Activated CD8-positive, alpha-beta memory T cell treated with anti-CD3 and anti-CD28 coated beads, Interleukin-2, amount 50 U/mL, for 24 hours (primary cell): ENCODE measurements around the gene PLEKHN1.
A peak's percentile ranks its signal among the peaks of the same experiment; 100 is the strongest.

Experiments used
- DNase-seq: peaks from one replicate; pipeline ENCODE4 v3.0.0-alpha.2; 2020; ENCODE audit errors: extremely low read depth

The PLEKHN1 gene

DNA sequence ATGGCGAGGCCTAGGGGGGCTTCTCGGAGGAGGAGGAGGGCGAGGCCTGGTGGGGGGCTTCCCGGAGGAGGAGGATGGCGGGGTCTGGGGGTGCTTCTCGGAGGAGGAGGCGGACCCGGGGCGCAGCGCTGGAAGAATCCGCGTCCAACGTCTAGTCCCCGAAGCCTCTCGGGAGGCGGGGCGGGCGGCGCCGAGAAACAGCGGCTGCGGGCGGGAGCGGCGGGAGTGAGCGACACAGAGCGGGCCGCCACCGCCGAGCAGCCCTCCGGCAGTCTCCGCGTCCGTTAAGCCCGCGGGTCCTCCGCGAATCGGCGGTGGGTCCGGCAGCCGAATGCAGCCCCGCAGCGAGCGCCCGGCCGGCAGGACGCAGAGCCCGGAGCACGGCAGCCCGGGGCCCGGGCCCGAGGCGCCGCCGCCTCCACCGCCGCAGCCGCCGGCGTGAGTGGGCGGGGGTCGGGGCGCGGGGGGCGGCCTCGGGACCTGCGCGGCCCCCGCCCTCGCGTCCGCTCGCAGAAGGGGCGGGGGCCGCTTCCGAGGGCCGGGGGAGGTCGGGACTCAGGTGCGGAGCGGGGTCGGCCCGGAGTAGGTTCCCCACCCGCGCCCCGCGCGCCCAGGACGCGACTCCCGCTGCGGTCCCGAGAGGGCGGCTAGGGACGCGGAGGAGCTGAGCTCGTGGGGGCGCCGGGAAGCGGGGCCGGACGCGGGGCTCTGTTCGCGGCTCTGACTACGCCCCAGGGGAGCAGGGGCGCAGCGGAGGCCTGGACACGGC, 5.7 kb upstream of the PLEKHN1 start, which contains the start of gene KLHL17:
TSS of gene KLHL17 (plus strand) at position 222 of the 769 bp plus-strand sequence. CDS start at position 332, 110 bp downstream.
- DNase-seq: peak; percentile 46

DNA sequence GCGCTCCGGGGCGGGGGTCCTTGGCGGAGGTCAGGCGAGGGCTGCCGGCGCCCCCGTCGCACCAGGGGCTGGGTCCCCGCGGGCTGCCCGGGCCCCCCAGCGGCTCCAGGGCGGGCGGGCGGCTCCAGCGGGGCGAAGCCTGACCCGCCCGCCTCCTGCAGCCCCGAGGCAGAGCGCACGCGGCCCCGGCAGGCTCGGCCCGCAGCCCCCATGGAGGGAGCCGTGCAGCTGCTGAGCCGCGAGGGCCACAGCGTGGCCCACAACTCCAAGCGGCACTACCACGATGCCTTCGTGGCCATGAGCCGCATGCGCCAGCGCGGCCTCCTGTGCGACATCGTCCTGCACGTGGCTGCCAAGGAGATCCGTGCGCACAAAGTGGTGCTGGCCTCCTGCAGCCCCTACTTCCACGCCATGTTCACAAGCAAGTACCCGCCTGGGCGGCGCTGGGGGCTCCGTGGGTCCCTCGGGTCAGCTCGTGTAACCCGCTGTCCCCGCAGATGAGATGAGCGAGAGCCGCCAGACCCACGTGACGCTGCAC, 5.1 kb upstream of the PLEKHN1 start:
- DNase-seq: no peak

DNA sequence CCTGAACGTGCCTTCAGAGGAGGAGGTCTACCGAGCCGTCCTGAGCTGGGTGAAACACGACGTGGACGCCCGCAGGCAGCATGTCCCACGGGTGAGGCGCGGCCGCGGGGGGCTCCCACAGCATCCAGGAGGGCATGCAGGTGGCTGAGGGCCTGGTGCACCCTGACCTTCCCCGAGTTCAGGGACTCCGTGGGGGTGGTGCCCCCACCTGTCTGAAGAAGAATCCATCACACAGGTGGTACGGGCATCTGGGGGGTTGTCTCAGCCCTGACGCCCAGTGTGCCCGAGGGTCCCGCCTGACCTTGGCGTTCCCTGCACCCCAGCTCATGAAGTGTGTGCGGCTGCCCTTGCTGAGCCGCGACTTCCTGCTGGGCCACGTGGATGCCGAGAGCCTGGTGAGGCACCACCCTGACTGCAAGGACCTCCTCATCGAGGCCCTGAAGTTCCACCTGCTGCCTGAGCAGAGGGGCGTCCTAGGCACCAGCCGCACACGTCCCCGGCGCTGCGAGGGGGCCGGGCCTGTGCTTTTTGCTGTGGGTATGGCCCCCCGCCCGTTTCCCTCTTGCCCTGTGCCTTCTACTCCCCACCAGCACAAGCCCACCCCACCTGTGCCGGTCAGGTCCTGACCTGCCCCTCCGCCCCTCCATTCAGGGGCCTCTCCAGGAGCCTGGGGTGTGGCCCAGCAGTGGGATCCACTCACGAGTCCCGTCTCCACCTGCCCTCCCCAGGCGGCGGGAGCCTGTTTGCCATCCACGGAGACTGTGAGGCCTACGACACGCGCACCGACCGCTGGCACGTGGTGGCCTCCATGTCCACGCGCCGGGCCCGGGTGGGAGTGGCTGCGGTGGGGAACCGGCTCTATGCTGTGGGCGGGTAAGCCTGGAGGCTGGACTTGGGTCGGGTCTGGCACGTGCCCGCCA, 3.6 kb upstream of the PLEKHN1 start:
- no peak for DNase-seq

DNA sequence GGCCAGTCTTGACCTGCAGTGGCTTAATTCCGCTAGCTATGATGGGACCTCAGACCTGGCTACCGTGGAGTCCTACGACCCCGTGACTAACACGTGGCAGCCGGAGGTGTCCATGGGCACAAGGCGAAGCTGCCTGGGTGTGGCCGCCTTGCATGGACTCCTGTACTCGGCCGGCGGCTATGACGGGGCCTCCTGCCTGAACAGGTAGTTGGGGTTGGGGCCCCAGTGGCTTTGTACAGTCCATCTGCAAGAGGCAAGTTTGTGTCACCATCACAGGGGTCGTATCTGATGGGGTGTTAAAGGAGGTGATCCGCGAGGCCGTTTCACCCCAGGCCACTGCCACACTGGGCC, 3.0 kb upstream of the PLEKHN1 start:
- DNase-seq: no peak

DNA sequence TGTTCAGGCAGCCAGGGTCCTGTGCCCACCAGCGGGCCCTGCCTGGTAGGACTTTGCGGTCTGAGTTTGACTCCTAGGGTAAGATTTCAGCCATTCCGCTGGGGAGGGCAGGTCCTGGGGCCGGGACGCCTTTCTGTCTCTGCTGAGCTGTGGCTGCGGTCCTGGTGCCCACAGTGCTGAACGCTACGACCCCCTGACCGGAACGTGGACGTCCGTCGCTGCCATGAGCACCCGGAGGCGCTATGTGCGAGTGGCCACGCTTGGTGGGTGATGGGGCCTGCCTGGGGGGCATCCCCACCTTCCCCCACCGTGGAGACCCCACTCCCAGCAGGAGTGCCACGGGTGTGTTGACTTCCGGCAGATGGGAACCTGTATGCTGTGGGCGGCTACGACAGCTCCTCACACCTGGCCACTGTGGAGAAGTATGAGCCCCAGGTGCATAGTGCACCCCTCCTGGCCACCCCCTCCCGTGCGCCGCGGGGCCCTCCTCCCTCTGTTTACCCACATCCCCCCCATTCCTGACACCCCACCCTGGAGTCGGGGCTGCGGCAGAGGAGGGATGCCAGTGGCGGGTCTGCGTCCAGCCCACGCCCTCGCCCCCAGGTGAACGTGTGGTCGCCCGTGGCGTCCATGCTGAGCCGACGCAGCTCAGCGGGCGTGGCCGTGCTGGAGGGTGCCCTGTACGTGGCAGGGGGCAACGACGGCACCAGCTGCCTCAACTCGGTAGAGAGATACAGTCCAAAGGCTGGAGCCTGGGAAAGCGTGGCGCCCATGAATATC, 2.3 kb upstream of the PLEKHN1 start:
- DNase-seq: no peak

DNA sequence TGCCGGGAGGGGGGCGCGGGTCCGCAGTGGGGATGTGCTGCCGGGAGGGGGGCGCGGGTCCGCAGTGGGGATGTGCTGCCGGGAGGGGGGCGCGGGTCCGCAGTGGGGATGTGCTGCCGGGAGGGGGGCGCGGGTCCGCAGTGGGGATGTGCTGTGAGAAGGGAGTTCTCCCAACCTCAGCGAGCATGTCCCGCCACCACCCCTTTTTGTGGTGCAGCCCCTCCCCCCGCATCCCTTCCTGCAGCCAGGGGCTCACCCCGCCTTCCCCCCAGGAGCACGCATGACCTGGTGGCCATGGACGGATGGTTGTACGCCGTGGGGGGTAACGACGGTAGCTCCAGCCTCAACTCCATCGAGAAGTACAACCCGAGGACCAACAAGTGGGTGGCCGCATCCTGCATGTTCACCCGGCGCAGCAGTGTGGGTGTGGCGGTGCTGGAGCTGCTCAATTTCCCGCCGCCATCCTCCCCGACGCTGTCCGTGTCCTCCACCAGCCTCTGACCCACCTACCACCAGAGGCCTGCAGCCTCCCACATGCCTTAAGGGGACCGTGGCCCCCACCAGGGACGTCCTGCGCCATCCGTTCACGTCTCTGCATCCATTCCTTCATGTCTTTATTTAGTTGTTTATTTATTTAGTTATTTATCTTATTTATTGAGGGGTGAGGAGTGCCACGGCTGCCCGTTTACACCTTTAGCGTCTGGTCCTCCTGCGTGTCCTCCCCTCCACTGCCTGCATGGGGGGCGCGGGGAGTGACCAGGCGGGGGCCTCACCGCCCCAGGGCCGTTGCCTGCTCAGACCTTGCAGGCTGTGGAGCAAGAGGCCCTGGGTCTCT, 1.4 kb upstream of the PLEKHN1 start:
- no peak for DNase-seq

DNA sequence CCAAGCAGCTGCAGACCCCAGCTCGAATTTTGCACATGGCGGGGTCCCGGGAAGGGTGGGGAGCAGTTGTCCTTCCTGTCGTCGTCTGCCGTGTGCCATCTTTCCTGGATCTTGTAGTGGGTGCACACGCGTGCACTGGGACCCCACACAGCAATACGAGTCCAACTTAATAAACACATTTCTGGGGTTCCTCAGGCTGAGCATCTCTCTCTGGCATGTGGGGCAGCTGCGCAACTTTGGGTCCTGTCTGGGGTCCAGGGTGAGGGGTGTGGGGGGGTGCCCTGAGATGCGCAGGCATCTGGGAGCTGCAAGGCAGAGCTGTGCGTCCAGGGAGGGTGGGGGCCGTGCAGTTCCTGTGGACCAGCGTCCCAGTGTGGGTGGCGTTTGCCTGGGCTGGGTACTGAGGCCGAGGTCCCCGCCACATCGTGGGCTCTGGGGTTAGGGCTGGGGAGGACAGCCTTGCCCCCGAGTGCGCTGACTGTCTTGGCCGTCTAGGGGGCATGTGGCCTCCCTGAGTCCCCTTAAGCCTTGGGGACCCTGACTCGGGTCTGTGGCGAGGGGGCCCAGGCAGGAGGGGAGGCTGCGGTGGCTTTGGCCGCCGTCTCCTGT, 652 bp upstream of the PLEKHN1 start:
- DNase-seq: no peak

DNA sequence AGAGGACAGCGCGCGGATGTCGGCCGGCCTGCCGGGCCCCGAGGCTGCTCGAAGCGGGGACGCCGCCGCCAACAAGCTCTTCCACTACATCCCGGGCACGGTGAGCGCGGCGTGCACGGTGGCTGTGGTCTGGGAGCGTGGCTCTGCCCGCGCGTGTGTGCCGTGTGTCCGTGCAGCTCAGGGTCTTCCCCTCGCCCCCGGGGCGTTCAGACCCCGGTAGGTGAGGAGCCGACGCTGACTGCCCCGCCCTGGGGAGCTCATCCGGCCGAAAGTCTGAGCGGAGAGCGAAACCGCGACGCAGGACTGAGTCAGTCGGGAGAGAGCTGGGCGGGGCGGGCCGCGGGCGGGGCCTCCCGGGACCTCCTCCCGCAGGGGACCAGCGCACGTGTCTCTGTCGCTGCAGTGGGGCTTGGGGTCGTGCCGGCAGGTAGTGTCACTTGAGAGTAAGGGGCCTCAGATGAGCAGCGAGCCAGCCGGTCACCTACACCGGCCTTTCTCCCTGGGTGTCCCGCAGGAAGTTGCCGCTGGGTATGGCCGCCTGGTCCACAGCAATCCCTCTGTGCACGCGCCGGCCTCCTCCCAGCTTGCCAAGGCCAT, 520 bp downstream of the PLEKHN1 start:
- DNase-seq: peak; percentile 63

DNA sequence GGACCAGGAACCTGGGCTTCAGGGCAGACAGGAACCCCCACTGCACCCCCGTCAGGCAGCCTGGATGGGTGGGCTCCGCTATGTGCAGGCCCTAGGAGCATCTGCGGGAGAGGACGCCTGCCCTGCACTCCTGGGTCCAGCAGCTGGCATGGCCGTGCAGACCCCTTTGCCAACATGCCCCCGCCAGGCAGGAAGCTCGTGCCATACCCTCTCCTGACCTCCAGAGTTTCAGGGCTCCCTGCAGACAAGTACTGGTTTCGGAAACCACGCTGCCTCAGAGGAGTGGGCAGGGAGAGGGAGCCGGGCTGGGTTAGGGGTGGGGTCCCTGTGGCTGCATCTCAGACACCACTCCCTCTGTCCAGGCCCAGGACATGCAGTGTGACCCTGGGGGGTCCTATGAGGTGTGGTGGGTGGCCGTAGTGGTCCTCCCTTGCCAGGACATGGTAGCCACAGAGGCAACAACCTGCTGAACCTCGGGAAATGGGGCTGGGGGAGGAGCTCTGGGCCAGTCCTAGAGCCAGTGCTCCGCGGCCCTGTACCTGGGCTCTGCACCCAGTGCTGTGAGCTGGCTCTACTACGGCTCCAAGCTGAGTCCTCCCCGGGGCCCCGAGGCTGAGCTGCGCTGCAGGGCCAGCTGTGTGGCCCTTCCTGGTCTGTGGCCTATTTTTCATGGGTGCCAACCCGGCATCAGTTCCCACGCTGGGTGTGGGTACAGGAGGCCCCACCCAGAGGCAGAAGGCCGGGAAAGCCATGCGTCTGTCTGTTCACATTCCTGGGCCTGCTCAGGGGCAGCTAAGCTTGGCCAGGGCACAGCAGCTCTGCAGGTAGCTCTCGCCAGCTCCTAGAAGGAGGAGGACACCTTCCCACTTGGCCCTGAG, 1.4 kb downstream of the PLEKHN1 start:
- DNase-seq: no peak

DNA sequence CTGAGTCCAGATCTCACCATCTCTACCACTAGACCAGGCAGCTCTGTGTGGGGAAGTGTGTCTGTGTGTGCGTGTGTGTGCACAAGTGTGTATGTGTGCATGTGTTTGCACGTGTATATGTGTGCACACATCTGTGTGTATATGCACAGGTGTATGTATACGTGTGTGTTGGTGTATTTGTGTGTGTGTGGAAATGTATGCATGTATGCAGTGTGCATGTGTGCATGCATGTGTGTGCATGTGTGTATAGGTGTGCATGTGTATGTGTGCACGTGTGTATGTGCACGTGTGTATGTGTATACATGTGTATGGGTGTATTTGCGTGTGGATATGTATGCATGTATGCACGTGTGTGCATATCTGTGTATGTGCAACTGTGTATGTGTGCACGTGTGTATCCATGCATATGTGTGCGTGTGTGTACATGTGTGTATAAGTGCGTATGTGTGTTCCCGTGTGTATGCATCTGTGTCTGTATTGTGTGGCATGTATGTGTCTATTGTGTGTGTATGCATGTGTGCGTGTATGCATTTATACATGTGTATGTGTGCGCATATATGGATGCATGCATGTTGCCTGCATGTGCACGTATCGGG, 3.1 kb downstream of the PLEKHN1 start:
- DNase-seq: no peak

DNA sequence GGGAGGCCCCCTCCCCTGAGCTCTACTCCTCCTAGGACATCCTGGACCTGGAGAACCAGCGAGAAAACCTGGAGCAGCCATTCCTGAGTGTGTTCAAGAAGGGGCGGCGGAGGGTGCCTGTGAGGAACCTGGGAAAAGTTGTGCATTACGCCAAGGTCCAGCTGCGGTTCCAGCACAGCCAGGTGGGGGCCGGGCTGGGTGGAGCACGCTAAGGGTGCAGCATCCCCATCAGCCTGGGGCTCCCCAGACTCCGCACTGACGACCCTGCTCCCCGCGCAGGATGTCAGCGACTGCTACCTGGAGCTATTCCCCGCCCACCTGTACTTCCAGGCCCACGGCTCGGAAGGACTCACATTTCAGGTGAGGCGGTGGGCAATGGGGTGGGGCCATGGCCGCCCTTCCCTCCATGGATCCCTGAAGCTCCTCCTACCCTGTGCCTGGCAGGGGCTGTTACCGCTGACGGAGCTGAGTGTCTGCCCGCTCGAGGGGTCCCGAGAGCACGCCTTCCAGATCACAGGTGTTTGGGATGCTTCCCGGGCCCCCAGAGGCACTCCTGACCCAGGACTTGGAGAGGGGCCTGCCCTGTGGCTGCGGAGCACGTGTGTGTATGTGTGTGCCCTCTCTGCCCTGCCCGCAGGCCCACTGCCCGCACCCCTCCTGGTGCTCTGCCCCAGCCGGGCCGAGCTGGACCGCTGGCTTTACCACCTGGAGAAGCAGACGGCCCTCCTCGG, 4.1 kb downstream of the PLEKHN1 start:
- DNase-seq: no peak

DNA sequence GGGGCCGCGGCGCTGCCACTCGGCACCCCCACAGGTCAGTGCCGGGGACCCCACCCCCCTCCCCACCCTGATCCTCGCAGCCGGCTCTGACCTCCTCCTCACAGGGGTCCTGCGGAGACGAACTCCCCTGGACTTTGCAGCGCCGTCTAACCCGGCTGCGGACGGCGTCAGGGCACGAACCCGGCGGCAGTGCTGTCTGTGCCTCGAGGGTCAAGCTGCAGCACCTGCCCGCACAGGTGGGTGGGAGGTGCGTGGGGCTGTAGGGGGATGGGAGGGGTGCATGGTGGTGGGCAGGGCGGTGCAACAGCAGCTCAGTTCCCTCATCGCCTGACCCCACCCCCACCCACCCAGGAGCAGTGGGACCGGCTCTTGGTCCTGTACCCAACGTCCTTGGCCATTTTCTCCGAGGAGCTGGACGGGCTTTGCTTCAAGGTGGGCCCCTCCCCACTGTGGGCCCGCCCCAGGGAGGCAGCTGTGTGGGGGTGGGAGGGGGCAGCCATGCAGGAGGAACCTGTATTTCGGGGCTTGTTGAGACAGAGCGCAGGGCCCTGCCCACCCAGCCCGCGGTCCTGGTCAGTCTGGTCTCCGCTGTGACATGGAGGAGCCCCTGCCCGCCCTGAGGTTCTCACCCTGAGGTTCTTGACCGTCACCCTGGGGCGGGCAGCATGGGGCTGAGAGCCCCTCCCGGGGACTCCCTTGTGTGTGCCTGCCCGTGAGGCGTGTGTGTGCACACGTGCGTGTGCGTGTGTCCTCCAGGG, 4.9 kb downstream of the PLEKHN1 start:
- no peak for DNase-seq

DNA sequence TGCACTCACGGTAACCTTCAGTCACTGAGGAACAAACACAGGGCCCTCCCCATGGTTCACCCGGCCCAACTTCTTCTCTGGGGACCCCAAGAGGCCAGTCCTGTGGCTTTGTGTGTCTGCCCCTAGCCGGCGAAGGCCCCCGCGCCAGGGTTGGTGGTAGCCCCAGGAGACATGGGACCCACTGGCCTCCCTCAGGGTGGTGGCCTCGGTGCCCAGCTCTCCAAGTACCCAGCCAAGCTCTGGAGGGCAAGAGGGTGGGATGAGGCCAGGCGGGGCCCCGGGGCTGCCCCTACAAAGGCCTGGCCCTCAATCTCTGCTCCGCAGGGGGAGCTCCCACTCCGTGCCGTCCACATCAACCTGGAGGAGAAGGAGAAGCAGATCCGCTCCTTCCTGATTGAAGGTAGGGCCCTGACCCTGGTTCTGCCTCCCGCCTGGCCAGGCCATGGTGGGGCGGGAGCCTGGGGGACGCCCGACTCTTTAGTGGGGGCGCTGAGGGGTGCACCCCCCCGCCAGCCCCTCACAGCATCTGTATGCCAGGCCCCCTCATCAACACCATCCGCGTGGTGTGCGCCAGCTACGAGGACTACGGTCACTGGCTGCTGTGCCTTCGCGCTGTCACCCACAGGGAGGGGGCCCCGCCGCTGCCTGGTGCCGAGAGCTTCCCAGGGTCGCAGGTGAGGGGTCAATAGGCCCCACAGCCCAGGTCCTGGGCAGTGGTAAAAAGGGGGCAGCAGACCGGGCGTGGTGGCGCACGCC, 5.6 kb downstream of the PLEKHN1 start:
- no peak for DNase-seq

DNA sequence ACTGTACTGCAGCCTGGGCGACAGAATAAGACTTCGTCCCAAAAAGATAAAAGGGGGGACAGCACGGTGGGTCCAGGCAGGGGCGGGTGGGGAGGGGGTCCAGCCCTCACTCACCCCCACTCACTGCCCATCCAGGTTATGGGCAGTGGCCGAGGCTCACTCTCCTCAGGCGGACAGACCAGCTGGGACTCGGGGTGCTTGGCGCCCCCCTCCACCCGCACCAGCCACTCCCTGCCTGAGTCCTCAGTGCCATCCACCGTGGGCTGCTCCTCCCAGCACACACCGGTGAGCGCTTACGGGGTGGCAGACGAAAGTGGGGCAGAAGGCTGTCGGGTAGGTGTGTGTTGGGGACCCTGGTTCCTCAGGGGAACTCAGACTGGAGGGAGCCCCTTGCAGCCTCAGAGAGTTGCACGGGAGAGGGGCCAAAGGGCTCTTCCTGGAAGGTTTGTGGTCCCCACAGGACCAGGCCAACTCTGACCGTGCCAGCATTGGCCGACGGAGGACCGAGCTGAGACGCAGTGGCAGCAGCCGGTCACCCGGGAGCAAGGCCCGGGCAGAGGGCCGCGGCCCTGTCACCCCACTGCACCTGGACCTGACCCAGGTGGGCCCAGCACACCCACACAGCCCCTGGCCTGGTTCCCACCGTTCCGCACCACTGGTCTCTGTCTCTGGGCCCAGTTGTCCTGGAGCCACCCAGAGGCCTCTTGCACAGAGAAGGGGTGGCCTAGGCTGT, 6.6 kb downstream of the PLEKHN1 start:
- no peak for DNase-seq

DNA sequence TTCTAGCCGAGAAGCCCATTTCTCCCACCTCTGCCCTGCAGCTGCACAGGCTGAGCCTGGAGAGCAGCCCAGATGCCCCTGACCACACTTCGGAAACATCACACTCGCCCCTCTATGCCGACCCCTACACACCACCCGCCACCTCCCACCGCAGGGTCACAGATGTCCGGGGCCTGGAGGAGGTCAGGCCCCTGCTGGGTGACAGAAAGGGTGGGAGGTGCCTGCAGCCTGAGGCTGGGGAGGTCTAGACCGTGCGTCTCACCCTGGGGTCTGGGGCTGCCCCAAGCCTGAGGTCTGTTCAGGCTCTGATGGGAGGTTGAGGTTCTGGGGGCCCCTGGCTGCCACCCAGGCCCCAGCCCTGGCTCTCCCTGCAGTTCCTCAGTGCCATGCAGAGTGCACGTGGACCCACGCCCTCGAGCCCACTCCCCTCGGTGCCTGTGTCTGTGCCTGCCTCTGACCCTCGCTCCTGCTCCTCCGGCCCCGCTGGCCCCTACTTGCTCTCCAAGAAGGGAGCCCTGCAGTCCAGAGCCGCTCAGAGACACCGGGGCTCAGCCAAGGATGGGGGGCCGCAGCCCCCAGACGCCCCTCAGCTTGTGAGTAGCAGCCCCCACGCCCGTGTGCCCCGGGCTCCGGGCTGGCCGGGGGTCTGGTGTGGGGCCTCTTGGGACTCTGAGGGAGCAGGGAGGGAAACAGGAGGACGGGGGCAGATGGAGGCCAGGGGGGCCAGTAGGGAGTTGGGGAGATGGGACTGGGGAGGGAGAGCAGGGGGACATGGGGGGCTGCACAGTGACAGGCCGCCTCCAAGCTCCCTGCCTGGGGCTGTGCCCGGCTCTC, 7.4 kb downstream of the PLEKHN1 start:
- no peak for DNase-seq
